ENCODE data around the gene EDN2.

The EDN2 gene

DNA sequence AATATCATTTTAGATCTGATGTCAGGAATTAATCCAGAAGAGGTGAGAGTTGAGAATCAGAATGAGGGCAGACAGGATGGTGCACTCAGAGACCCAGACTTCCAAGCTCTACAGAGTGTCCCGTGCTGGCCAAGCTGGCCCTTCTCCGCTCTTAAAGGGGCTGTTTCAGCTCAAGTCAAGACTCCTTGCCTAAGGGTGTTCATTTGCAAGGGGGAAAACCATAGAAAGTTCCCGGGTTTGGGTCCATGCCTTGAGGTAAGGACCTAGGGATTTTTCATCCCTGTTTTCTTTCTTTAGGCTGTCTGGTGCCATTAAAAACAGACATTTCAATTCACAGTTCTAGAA lies 47.5 kb downstream of the EDN2 start:
- no peak for DNase-seq (ENCODE audit: low read depth in 2 of 2)

DNA sequence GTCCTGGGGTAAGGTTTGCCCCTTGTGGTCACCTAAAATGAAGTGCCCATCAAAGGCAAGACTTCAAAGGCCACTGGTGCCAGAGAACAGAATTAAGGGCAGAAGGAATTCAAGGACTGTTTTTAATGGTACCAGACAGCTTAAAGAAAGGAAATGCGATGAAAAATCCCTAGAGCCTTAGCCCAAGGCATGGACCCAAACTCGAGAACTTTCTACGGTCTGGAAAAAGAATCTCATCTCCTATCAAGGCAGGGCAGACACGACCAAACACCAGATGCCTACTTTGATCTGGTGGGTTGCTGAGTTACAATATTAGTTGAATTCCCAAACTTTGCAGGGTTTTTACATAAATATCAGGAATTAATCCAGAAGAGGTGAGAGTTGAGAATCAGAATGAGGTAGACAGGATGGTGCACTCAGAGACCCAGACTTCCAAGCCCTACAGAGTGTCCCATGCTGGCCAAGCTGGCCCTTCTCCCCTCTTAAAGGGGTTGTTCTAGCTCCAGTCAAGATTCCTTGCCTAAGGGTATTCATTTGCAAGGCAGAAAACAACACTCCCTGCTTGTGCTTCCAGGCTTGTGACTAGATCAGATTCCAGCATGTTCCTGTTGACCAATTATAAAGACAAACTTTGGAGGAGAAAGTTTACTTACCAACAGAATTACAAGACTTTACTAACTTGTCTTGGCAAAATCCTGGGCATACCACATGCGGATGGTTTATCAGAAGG lies 48.0 kb downstream of the EDN2 start:
- no peak for DNase-seq (ENCODE audit: low read depth in 2 of 2)

DNA sequence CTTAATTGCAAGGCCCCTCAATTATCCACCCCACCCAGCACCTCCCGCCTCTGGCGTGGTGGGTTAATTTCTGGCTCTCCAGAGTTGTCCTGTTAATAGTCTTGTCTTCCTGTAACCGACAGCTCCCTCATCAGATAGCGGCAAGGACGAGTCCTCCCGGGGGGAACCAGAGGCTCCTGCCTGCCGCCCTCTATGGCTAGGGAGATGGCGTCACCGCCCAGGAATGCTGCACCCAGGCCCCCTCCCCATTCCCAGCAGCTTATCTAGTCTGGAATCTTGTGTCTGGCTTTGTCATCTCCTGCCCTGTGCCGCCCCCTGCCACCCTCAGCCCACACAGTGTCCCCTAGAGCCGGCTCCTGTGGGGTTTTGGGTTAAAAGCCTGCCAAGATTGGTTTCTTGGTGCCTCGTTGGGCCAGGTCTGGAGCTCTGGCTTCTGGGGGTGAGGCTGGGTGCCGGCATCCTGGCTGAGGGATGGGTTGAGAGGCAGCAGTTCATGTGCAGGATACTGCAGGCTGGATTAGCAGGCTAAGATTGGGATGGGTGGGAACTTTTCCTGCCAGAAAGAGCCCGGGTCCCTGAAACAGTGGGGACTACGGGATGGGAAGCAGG lies 48.8 kb downstream of the EDN2 start:
- no peak for DNase-seq (ENCODE audit: low read depth in 2 of 2)

GRCh38 chr1:41434748-41435449 lies 49.6 kb downstream of the EDN2 start:
- no peak for DNase-seq (ENCODE audit: low read depth in 2 of 2)

- DNase-seq (ENCODE audit: low read depth in 2 of 2): no peak
These were observed 50.2 kb downstream of the EDN2 start for GRCh38 chr1:41434306-41434705.

GRCh38 chr1:41433501-41433900 lies 51.0 kb downstream of the EDN2 start:
- DNase-seq (ENCODE audit: low read depth in 2 of 2): no peak

DNA sequence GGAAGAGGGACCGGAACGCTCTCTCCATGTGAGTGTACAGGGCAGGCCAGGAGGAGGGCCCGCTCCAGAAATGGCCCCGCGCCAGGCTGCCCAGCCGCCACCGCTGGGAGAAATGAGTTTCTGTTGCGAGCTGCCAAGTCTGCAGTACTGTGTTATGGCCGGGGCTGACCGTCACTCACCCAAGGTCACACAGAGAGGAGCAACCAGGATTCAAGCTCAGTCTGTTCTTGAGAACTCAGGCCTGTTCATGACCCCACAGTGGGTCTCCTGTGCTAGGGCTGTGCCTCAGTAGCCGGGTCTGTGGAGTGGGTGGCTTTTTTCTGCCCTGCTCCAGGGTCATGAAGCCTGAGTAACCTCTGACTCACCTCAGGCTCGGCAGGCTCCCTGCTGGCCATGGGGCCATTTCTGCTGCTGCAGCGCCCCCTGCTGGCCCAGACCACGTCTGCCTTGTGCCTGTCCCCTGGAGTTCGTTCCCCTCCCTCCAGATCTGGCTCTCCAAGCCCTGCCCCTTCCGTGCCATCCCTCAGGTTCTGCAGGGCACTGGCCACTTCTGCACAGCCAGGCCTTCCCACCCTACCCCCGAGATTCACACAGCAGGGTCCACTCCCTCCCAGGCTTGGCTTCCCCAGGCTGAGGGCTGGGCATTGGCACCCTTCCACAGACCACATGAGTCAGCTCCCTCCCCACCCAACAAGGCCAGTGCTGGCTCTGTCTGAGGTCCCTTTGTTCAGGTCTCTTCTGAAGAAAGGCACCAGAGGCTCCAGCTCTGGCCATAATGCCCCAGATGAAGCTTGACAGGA lies 51.8 kb downstream of the EDN2 start:
- DNase-seq (ENCODE audit: low read depth in 2 of 2): peak; percentile 42 to 57

- DNase-seq (ENCODE audit: low read depth in 2 of 2): no peak
These were observed 52.8 kb downstream of the EDN2 start for GRCh38 chr1:41431490-41432350.

DNA sequence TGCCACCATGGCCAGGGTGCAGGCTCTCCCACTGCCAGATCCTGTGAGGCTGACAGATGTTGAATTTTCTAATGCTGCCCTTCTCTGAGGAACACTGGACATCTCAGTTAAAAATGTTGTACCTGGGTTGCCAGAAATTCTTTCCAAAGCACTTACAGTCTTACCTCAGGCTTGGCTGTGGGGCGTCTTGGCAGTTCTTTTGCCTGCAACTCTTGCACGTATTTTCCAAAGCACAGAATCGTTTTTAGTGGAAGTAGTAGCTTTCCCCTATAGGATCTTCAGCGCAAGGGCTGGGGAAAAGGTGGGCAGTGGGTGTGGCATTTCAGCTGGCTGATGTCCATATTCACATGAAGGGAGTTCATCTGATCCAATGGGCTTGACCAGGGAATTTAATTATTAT lies 53.9 kb downstream of the EDN2 start:
- no peak for DNase-seq (ENCODE audit: low read depth in 2 of 2)

DNA sequence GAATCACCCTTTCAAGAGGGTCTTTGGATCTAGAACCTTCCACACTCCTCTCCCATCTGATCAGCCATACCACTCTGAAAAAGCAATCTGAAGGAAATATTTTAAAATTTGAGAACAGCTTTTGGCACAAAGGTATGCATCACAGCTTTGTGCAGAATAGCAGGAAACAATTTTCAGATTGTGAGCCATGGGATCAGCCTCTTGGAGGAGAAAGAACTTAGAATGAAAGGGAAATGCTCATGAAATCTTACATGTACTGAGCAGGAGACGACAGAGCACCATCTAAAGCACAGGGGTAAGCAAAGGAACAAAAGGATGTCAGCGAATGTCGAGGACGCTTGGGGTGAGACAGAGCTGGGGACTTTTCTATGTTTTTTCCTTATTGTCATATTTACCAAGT lies 54.4 kb downstream of the EDN2 start:
- DNase-seq (ENCODE audit: low read depth in 2 of 2): no peak

GRCh38 chr1:41429641-41430035 lies 54.8 kb downstream of the EDN2 start:
- no peak for DNase-seq (ENCODE audit: low read depth in 2 of 2)
